EH (cell line): ENCODE results near the gene NIT1.
"Not testable (repeated sequence)": the region's sequence is repeated elsewhere in the genome, so short reads cannot be mapped to it uniquely, and the experiment has no call there.

ENCODE experiments used
- DNase-seq: peaks from one replicate; pipeline ENCODE4 v3.0.0-alpha.2; 2015; ENCODE audit warnings: low read depth

The NIT1 gene

GRCh38 chr1:161113915-161114314 is 4.0 kb upstream of the NIT1 start:
- DNase-seq = no peak

- DNase-seq = no peak
Measured at GRCh38 chr1:161114556-161114955, 3.3 kb upstream of the NIT1 start.

- DNase-seq = peak; percentile 74
Measured at GRCh38 chr1:161115132-161115711, 2.7 kb upstream of the NIT1 start.

- DNase-seq = not testable (repeated sequence)
Measured at GRCh38 chr1:161115961-161116360, 1.9 kb upstream of the NIT1 start.

GRCh38 chr1:161119092-161119903 is 1.4 kb downstream of the NIT1 start:
- peak; percentile 66 for DNase-seq

DNA sequence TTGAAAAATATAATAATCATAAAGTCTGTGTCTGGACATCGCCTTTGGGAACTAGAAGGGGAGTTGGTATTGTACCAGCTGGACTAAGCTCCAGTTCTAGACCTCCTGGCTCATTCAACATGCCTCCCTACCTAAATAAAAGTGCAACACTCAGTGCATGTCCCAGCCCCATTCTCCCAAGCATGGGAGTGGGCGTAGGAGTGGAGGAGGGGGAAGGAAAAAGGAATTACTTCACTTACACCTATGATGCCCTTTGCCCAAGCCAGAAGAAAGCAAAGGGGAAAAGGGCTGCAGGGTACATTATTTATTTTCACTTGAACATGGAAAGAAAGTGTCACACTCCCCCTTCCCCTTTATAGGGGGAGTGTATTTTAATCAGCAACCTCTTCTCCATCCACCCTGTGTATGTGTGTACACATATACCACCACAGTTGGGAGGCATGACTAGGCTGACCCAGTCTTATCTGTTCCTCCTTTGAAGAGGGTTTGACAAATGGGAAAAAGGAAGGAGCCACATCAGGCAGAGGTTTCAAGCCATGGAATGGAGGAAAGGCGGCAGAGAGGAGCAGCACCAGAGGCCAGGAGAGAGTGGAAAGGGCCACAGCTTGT is 3.2 kb downstream of the NIT1 start:
- no peak for DNase-seq

- no peak for DNase-seq
Measured at GRCh38 chr1:161121834-161122233, 3.9 kb downstream of the NIT1 start.

- no peak for DNase-seq
Measured at GRCh38 chr1:161122967-161123366, 5.1 kb downstream of the NIT1 start.

DNA sequence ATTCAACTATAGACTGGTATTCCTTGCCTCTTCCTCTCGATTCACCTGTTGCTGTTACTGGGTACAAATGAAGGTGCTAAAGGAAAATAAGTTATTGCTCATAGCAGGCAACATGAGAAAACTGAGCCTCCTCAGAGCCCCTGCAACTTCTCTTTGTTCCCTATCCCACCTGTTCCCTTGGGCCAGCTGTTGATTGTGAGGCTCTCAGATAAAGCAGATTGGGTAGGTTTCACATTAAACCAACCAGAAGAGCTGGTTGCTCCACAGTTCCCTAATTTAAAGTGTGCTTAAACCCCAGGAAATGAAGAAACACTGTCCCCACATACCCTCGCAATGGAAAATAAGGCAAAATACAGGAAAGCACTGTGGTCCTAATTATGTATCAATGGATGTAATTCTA is 9.7 kb downstream of the NIT1 start:
- no peak for DNase-seq

GRCh38 chr1:161128591-161129420 is 10.9 kb downstream of the NIT1 start:
- DNase-seq = no peak

DNA sequence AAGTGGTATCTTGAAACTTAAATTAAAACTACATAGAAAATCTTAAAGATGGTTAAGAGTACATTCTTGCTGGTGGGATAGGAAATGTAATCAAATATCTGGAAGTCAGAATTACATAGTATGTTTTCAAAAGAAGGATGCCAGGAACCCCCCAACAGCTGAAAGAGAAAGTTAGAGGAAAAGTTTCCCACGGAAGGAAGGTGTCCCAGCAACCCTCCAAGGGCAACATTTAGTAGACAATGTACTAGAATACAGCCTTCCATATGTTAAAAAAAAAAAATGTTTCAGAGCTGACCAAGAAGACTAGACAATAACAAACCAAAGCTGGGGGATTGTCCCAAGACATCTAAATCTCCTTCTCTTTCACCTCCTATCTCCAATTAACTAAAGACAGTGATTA is 12.4 kb downstream of the NIT1 start:
- DNase-seq = no peak

DNA sequence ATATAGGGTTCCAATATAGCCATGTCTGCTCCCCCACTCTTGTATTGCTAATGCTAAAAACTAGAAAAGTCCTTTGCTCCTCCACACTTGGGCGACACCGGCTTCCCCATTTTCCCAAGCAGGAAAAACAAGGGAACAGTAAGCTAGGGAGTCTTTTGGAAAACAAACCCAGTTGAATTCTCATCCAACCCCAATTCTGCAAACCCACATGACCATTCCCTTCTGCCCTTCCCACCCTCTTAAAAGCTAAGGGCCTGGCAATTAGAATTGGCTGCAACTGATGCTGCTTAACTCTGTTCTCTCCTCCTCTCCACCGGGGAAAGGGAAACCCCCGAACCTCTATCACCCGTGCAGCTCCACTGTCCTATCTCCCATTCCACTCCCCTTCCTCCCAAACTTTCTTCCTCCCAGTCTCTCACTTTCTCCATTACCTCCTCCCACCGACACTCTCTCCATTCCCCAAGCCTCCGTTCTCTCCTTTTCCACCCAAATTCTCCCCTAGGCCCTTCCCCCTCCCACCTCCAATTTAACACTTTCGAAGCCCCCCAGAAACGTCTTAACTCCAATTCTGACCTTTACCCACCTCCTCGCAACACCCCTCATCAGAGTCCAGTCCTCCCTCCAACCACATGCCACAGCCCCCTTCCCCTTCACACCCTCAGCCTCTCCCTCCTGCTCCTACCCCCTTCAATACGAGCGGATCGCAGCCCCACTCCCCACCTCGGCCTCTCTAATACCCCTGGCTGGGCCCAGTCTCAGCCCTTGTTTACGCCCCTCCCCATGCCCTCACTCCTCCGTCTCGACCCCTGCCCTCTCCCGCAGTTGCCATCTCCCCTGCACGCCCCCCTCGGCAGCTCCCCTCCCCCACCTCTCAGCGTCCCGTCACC is 13.9 kb downstream of the NIT1 start:
- DNase-seq = peak; percentile 39

GRCh38 chr1:161132410-161133219 is 14.7 kb downstream of the NIT1 start, which contains the start of gene DEDD:
Gene DEDD, minus strand, starts transcription at chr1:161132667. Its CDS starts 8,205 bp downstream, at chr1:161124462.
- peak; percentile 98 for DNase-seq

- peak; percentile 37 for DNase-seq
Measured at GRCh38 chr1:161133220-161133740, 15.4 kb downstream of the NIT1 start.

DNA sequence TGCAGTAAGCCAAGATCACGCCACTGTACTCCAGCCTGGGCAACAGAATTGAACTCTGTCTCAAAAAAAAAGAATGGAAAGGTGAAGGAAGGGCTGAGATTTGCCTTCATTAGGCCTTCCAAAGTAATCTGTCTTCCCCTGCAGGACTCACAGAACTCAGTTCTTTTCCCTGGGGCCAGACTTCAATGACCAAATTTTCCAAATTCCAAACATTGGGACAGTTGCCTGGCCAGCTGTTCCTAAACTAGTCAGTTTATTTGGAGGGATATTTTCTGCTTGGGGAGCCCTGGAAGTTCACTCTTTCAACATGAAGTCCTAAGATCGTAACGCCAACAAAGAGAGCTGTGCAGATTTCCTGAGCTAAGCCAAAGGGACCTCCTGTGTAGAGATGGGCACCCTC is 20.0 kb downstream of the NIT1 start:
- DNase-seq = peak; percentile 21

- no peak for DNase-seq
Measured at GRCh38 chr1:161138431-161138830, 20.5 kb downstream of the NIT1 start.

- DNase-seq = peak; percentile 53
Measured at GRCh38 chr1:161139766-161140165, 21.9 kb downstream of the NIT1 start.

DNA sequence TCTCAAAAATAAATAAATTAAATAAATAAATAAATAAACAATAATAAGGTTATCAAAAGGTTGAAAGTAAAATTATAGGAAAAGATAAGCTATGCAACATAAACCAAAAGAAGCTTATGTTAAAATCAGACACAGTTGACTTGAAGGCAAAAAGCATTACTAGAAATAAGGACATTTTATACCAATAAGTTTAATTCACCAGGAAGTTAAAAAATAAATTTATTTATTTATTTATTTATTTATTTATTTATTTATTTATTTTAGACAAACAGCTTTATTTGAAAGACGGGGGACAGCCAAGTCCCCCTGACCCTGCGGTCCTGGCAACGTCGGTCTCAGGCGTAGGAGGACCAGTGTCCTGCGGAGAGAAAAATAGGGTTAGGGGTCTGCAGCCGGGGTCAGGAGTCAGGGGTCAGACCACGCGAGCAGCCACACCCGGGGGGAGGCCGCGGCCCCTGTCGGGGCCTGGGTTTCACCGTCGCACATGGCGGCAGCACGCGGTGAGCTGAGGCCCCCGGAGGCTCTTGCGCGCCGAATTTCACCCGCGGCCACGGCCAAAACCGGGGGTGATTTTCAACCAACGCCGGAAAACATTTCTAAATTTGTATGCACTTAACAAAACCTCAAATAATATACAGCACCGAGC is 23.0 kb downstream of the NIT1 start:
- DNase-seq = no peak

DNA sequence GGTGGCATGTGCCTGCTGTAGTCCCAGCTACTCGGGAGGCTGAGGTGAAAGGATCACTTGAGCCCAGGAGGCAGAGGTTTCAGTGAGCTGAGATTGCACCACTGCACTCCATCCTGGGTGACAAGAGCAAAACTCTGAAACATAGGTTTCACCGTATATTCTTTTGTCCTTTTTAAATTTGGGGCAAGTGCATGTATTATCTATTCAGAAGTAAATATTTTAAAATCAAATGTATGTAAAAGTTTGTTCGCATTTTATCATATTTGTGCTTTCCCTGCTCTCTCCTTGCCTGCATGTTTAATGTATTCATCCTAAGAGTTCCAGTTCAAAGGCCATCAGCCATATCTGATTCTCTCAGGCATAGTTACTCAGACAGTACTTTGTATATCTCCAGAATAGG is 27.9 kb downstream of the NIT1 start:
- DNase-seq = no peak

GRCh38 chr1:161153176-161153575 is 35.3 kb downstream of the NIT1 start:
- DNase-seq = no peak
